Prostate gland (tissue), 2 donors: Measurements from ENCODE around the gene EXOSC7.

Experiments
- POLR2A ChIP-seq: fragments of 450-650 bp; IDR thresholded peaks from one replicate; pipeline ENCODE4 v1.6.1; 2016; ENCODE audit warnings: antibody characterized with exemption, mild to moderate bottlenecking
- POLR2AphosphoS5 ChIP-seq: sonication (generic); formaldehyde crosslinking; IDR thresholded peaks from one replicate; pipeline ENCODE4 v1.6.1; 2017; ENCODE audit warnings: antibody characterized with exemption
- TF ChIP-seq, protein P1 (sequence below), 4 experiments: fragments of 200-600 bp in 2 of 4; fragments of 450-650 bp in 2 of 4; sonication (generic) in 2 of 4; IDR thresholded peaks; 1 replicate in 3 of 4; 2 replicates in 1 of 4; pipeline ENCODE4 v1.5.1; 2016 to 2019; ENCODE audit warnings: antibody characterized with exemption in 4 of 4, mild to moderate bottlenecking in 2 of 4, moderate library complexity in 2 of 4

- TF ChIP-seq, protein P1, sequence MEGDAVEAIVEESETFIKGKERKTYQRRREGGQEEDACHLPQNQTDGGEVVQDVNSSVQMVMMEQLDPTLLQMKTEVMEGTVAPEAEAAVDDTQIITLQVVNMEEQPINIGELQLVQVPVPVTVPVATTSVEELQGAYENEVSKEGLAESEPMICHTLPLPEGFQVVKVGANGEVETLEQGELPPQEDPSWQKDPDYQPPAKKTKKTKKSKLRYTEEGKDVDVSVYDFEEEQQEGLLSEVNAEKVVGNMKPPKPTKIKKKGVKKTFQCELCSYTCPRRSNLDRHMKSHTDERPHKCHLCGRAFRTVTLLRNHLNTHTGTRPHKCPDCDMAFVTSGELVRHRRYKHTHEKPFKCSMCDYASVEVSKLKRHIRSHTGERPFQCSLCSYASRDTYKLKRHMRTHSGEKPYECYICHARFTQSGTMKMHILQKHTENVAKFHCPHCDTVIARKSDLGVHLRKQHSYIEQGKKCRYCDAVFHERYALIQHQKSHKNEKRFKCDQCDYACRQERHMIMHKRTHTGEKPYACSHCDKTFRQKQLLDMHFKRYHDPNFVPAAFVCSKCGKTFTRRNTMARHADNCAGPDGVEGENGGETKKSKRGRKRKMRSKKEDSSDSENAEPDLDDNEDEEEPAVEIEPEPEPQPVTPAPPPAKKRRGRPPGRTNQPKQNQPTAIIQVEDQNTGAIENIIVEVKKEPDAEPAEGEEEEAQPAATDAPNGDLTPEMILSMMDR (IDR thresholded peaks at IDR 0.05) = no peak
- TF ChIP-seq POLR2A (no peak), POLR2AphosphoS5 (no peak)
Observed at GRCh38 chr3:44996556-44996969, 20.5 kb downstream of the EXOSC7 start.
